ENCODE data around the gene UTP20. TPM values are rescaled to one million over a fixed set of nuclear protein-coding genes. Genes with fewer than 3 reads are reported as not detected.
"Not testable (repeated sequence)": the region's sequence is repeated elsewhere in the genome, so short reads cannot be mapped to it uniquely, and the experiment has no call there.

Gene UTP20
- total and polyA plus RNA-seq, 2 experiments from 2014 or later: 2.0 to 11.6 TPM

GRCh38 chr12:101415228-101415627, 135.3 kb downstream of the UTP20 start:
- Histone ChIP-seq H3K4me3 (no peak overlapping the region), H3K36me3 (replicated peaks; ENCODE audit: insufficient read depth, low read depth) (no peaks in the 10 kb centered on the region), H4K20me1 (ENCODE audit: insufficient read depth, poor library complexity, severe bottlenecking) (no peaks in the 10 kb centered on the region), H3K4me1 (ENCODE audit: insufficient read depth) (no peaks in the 10 kb centered on the region), H3K4me2 (no peak overlapping the region), H2AFZ (no peak overlapping the region), H3K9me3 (ENCODE audit: low read depth) (no peaks in the 10 kb centered on the region), H3K27me3 (peaks cover 3% of the 10 kb centered on the region), H3K9me2 (replicated peaks; ENCODE audit: insufficient read depth) (no peaks in the 10 kb centered on the region), H3K27ac (no peak overlapping the region), H3K79me2 (no peaks in the 10 kb centered on the region)
- 90% methylated on average over 1 of the region's 1 CpG for WGBS (ENCODE audit: low lambda C conversion rate, missing lambda C conversion rate)
- DNase-seq (ENCODE audit: low spot score): no peak
- TF ChIP-seq CTCF (IDR thresholded peaks at IDR 0.05; ENCODE audit: poor library complexity) (no peak), EZH2phosphoT487 (IDR thresholded peaks at IDR 0.05; ENCODE audit: low read depth, severe bottlenecking, unreplicated experiment) (no peak), EZH2 (IDR thresholded peaks at IDR 0.05; ENCODE audit: borderline replicate concordance) (no peak)

- H3K36me3 ChIP-seq (replicated peaks; ENCODE audit: insufficient read depth, low read depth); H3K79me2 ChIP-seq: not testable (repeated sequence)
- WGBS (ENCODE audit: low lambda C conversion rate, missing lambda C conversion rate): 92% methylated on average over 4 of the region's 4 CpGs
Observed at GRCh38 chr12:101422066-101422465, 142.2 kb downstream of the UTP20 start.

GRCh38 chr12:101424620-101425019, 144.7 kb downstream of the UTP20 start:
- Histone ChIP-seq H3K36me3 (replicated peaks; ENCODE audit: insufficient read depth, low read depth) (no peaks in the 10 kb centered on the region), H3K27ac (no peak overlapping the region), H3K4me2 (no peak overlapping the region), H3K9me2 (replicated peaks; ENCODE audit: insufficient read depth) (no peaks in the 10 kb centered on the region), H3K4me1 (ENCODE audit: insufficient read depth) (no peaks in the 10 kb centered on the region), H3K27me3 (no peaks in the 10 kb centered on the region), H4K20me1 (ENCODE audit: insufficient read depth, poor library complexity, severe bottlenecking) (no peaks in the 10 kb centered on the region), H3K79me2 (no peaks in the 10 kb centered on the region), H3K9me3 (ENCODE audit: low read depth) (no peaks in the 10 kb centered on the region), H2AFZ (no peak overlapping the region), H3K4me3 (no peak overlapping the region)
- no peak for TF ChIP-seq CTCF (IDR thresholded peaks at IDR 0.05; ENCODE audit: poor library complexity)
- no peak for TF ChIP-seq EZH2phosphoT487 (IDR thresholded peaks at IDR 0.05; ENCODE audit: low read depth, severe bottlenecking, unreplicated experiment)
- no peak for TF ChIP-seq EZH2 (IDR thresholded peaks at IDR 0.05; ENCODE audit: borderline replicate concordance)
- DNase-seq (ENCODE audit: low spot score): no peak
- WGBS (ENCODE audit: low lambda C conversion rate, missing lambda C conversion rate): 97% methylated on average over 2 of the region's 2 CpGs

More at GRCh38 chr12:101422066-101422465, 142.2 kb downstream of the UTP20 start:
- H4K20me1 ChIP-seq (ENCODE audit: insufficient read depth, poor library complexity, severe bottlenecking); H2AFZ ChIP-seq; DNase-seq (ENCODE audit: low spot score); H3K4me3 ChIP-seq; H3K9me3 ChIP-seq (ENCODE audit: low read depth); H3K4me1 ChIP-seq (ENCODE audit: insufficient read depth); H3K27ac ChIP-seq; H3K4me2 ChIP-seq; H3K27me3 ChIP-seq; H3K9me2 ChIP-seq (replicated peaks; ENCODE audit: insufficient read depth): not testable (repeated sequence)

GRCh38 chr12:101430456-101430855, 150.6 kb downstream of the UTP20 start:
- no peak overlapping the region for H3K27ac ChIP-seq
- H3K9me3 ChIP-seq (ENCODE audit: low read depth): no peaks in the 10 kb centered on the region
- no peaks in the 10 kb centered on the region for H3K79me2 ChIP-seq
- H3K4me1 ChIP-seq (ENCODE audit: insufficient read depth): no peaks in the 10 kb centered on the region
- no peak overlapping the region for H3K4me2 ChIP-seq
- no peak overlapping the region for H2AFZ ChIP-seq
- no peaks in the 10 kb centered on the region for H3K36me3 ChIP-seq (replicated peaks; ENCODE audit: insufficient read depth, low read depth)
- no peak overlapping the region for H3K4me3 ChIP-seq
- no peaks in the 10 kb centered on the region for H3K27me3 ChIP-seq
- H4K20me1 ChIP-seq (ENCODE audit: insufficient read depth, poor library complexity, severe bottlenecking): no peaks in the 10 kb centered on the region
- TF ChIP-seq EZH2phosphoT487 (IDR thresholded peaks at IDR 0.05; ENCODE audit: low read depth, severe bottlenecking, unreplicated experiment) (no peak), EZH2 (IDR thresholded peaks at IDR 0.05; ENCODE audit: borderline replicate concordance) (no peak), CTCF (IDR thresholded peaks at IDR 0.05; ENCODE audit: poor library complexity) (no peak)
- 90% methylated on average over 2 of the region's 2 CpGs for WGBS (ENCODE audit: low lambda C conversion rate, missing lambda C conversion rate)
- no peak for DNase-seq (ENCODE audit: low spot score)
- no peaks in the 10 kb centered on the region for H3K9me2 ChIP-seq (replicated peaks; ENCODE audit: insufficient read depth)

Data from hepatocyte (in vitro differentiated cells).